Measurements from ENCODE around the gene ANKS1B.
"Not testable (repeated sequence)": the region's sequence is repeated elsewhere in the genome, so short reads cannot be mapped to it uniquely, and the experiment has no call there.

Gene ANKS1B

DNA sequence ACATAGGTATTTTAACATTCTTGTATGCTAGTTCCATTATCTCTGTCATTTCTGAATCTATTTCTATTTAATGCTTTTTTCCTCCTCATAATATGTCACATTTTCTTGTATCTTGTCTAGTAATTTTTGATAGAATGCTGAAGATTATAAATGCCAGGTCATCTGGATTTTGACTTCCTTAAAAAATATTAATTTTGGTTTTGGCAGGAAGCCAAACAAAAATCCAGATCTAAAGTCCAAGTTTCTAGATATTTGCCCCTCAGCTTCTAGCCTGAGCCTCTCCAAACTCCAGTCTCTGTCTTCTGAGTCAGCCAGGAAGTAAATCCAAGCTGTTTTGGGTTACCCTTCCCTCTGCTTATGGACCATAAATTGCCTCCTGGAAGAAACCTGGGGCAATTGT lies 1004.2 kb downstream of the ANKS1B start:
- DNase-seq = no peak

DNA sequence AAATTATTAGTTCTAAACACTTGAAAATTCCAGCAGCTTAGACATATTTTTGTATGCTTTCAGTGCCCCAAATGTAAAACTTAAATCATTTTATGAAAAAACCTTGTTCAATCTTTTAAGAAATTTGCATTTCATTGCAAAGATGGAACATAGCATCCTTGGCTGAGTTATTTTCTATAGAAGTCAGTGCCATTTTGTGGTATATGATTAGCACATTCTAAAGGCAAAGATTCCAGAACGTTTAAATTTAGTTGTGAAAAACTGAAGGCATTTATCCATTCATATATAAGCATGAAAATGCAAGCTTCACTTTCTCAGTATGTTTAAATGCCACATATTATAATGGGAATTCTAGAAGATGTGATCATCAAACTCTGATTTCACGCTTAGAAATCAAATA lies 1007.5 kb downstream of the ANKS1B start:
- no peak for DNase-seq

DNA sequence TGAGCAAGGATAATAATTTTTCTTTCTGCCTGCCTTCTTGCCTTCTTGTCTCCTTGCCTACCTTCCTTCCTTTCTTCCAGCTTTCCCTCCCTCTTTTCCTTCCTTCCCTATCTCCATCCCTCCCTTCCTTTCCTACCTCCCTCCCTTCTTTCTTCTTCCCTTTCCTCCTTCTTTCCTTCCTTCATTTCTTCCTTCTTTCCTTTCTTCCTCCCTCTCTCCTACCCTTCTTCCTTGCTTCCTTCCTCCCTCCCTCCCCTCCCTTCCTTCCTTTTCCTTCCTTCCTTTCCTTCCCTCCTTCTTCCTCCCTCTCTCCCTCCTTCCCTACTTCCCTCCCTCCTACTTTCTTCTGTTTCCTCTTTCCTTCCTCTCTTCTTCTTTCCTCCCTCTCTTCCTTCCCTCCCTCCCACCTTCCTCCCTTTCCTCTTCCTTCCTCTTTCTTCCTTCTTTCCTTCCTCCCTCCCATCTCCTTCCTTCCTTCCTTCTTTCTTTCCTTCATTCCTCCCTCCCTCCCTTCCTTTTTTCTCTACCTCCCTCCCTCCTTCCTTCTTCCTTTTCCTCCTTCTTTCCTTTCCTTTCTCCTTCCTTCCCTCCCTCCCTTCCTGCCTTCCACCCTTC lies 1009.9 kb downstream of the ANKS1B start:
- no peak for DNase-seq

DNA sequence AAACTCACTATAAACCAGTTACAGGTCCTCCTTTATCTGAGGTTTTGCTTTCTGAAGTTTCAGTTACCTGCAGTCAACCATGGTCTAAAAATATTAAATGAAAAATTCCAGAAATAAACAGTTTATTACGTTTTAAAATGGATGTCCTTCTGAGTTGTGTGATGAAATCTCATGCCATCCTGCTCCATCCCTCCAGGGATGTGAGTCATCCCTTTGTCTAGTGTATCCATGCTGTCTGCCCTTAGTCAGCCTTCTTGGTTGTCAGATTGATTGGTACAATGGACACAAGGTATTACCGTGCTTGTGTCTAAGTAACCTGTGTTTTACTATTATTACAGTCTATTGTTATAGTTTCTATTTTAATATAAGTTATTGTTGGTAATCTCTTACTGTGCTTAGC lies 1011.3 kb downstream of the ANKS1B start:
- DNase-seq = no peak

DNA sequence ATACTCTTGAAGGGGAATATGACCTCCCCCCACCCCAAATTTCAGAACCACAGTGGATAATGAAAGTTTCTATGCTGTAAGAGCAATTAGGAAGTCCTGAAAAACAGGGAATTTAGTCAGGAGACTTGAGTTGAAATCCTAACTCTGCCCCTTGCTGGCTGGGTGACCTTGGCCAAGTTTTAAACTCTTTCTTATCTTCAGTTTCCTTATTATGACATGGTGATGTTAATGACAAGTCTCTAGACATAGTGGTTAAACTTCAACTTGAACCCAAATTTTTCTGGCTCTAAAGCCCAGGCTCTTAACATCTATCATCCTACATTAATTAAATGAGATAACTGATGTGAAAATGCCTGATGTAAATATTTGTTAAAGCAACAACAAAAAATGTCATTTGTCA lies 1013.8 kb downstream of the ANKS1B start:
- no peak for DNase-seq

DNA sequence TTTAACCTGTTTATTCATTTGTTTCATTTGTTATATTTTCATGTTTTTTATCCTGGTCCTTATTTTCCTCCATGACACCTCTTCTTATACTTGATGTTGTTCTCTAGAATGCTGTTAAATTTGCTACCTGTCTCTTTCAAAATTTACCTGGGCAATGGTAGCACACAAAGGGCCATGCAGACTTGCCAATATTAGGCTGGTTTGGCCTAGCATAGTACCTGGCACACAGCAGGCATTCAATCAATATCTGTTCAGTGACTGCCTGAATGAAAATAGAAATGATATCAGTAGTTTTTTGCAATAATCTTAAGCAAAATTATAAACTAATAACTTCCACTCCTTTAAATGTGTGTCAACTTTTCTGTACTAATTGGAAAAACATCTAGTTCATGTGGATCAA lies 1014.5 kb downstream of the ANKS1B start:
- no peak for DNase-seq

DNA sequence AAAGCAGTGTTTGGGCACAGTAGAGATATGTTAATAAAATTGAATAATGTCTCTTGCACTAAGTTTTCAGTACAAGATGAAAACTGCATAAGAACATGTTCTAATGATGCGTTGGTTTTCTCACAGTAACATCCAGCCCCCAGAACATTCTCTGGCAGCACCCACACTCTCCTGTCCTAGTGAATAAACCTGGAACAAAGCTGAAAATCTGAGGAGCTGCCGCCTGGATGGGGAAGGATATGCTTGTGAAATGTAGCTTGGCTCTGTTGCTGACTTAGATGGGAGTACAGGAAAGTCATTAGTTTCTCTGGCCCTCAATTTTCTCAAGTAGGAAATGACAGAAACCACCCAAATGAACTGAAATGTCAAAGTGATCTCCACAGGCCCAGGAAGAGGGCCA lies 1015.8 kb downstream of the ANKS1B start:
- DNase-seq = no peak

DNA sequence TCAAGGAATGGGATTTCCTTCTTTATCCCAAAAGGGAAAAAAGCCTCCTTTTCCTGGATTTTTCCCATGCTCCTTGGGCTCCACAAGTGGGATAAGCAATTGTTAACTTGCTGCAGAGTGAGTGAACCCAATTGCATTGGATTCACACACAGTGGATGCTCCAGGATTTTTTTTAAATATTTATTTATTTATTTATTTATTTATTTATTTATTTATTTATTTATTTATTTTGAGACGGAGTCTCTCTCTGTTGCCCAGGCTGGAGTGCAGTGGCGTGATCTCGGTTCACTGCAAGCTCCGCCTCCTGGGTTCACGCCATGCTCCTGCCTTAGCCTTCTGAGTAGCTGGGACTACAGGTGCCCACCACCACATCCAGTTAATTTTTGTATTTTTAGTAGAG lies 1027.6 kb downstream of the ANKS1B start:
- not testable (repeated sequence) for DNase-seq

DNA sequence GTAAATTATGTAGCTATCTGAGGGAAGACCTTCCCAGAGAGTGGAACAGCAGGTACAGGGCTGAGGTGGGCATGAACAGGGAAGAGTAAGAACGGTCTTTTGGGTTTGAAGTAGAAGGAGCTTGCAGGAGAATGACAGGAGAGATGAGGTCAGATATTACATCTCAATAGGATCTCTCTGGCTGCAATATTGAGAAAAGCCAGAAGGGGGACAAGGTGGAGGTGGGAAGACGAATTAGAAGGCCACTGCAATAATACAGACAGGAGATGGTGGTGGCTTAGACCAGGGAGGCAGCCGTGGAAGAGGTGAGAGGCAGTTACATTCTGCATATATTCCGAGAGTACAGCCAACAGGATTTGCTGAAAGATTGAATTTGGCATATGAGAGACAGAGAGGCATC lies 1029.5 kb downstream of the ANKS1B start:
- DNase-seq = peak in 1 of 2 experiments; percentile 8

DNA sequence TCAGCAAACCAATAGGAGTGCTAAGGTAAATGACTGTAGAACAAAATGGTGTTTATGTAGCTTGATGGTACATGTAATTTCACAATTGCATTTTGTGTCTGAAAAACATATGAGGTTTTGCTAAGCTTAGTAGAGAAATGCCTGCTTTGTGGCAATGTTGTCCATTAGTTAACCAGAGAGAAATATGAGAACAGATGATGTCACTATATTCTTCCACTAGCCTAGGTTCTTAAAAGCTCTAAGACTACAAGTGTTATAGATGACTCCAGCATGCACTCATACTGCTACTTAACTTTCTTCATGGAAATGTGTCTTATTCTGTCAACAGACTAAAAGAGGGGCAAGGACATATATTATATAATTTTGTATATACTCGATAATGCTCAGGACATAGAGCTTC lies 1030.2 kb downstream of the ANKS1B start:
- no peak for DNase-seq

DNA sequence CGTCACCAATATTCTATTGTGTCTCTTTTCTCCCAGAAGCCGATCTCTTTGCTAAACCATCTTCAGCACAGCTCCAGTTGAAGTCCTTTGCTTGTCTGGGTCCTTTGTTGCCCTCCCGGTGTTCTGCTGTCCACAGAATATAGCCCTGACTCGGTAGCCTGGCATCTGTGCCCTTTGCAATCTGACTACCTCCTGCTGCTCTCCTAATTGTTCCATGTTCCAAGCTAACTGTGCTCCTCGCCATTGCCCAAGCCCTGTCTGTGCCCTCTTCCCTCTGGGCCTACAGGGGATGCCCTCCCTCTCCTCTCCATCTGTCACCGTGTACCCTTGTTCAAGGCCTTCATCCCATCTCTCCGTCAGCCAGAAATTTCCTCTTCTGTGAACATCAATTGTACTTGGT lies 1033.3 kb downstream of the ANKS1B start:
- DNase-seq = no peak

DNA sequence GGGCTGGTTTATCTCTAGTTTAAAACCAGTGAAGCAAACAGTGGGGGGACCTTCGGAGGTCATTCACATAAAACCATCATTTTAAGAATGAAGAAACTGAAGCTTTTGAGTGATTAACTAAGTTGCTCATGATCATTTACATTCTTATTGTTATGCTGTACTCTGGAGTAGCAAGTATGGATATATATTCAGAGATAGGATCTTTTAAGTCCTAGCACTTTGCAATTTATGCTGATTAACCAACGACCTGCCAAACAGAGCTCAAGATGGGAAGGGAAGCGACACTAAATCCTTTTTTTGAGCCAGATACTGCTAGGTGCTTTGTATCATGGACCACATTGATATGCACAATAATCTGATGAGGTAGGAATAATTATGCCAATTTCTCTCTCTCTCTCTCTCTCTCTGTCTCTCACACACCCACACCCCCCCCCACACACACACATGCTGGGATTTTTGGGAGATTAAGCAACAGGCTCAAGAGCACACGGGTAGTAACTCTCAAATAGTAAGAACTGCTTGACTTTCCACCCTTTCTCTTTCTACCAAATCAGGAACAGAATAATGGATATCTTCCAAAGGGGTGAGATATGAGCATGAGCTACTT lies 1036.3 kb downstream of the ANKS1B start:
- no peak for DNase-seq

DNA sequence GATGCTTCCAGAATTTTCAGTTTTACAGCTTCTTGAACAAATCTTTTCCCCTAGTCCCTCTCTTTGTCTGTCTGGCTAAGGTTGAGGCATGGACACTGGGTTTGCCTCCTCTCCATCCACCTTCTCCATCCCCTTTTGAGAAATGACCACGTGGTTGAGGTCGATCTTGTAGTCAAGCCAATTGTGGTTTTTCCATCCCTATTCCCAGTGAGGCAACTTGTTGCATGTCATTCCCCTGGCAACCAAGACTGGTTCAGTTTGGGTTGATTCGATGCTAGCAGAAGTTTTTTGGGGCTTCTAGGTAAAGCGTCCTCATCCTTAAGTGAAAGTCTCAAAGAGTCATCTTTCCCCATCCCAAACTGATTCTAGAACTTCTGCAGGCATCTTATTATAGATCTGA lies 1038.9 kb downstream of the ANKS1B start:
- no peak for DNase-seq

DNA sequence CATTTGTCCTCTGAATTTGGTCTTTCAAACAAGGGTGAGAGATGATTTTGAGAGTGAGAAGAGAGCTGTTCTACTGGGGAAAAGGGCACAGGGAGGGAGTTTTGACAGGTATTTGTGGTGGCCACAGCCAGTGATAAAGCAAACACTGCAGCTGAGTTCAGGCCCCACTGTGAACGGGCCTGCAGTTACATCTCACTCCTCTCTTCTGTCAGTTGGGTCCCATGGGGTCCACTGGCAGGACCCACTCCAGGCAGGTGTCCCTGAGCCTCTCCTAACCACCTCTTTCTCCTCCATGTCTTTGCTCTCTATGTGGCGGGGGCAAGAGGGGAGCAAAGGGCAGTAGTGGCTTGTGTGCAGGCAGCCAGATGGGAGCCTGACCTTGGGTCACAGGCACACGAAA lies 1044.8 kb downstream of the ANKS1B start:
- no peak for DNase-seq

DNA sequence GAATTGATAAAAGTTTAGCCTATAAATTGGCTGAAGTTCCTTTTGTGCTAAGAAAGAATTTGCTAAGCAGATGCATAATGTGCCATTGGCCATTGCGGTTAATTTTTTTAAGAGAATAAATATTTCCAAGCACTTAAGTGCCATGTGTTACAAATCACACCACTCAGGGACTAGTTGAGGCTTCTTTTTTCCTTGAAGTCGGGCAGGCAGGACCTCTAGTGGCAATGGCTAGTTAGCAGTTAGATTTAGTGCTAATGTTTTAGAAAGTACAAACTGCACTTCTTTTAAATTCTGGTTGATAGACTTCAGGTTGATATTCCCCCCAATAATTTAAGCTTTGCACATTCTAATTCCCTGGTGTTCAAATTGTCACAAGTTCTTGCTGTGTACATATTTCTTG lies 1045.4 kb downstream of the ANKS1B start:
- DNase-seq = no peak

DNA sequence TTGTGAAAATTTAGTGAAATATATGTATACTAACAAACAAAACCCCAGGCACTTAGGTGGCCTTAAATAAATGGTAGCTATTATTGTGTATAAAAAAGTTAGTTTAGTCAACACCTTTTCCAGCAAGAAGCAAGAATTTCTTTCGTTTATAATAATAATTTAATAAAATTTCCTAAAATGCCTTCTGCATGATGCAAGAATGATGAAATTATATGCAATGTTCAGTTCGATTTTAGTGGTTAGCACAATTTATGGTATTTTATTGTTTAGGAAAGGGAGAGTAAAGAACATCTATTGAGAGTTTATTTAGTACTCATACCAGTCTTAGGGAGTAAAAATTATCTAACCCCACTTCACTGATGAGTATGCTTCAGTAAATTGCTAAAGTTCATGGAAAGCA lies 1048.9 kb downstream of the ANKS1B start:
- DNase-seq = no peak

DNA sequence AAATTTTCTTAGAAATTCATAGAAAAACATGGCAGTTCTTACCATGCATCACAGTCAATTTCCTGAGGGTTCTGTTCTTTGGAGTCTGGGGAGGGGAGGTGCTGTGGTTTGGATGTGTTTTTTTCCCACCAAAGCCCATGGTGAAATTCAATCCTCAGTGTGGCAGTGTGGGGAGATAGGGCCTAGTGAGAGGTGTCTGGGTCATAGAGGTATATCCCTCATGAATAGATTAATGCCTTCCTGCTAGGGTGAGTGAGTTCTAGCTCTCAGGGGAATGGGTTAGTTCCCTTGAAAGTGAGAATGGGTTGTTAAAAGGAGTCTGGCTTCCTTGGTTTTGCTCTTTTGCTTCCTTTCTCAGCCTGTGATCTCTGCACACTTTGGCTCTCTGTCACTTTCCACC lies 1061.9 kb downstream of the ANKS1B start:
- no peak for DNase-seq

DNA sequence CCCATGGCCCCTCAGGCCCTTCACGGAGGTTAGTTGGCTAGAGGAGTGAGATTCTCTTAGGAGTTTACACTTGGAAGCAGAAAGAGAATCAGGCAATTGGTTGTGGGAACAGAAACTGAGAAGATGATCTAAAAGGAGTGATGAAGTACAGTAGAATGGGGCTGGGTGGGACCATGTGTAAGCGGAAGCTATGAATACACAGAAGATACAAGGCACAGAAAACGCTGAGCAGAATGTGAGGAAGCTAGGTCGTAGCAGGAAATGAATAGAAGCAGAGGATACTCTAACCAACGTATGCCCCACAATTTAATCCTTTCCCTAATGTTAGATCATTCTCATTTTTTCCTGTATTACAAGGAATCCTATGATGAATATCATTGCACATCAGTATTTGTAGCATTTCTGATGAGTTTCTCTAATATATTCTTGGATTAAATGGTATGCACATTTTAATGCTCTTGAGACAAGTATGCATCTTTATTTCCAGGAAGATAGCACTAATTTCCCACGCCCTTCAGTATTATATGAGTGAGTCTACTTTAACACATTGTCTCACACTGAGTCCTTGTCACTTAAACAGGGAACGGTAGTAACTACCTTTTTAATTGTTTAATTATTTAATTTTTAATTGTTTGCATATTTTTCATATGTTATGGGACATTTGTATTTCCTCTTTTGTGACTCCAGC lies 1066.4 kb downstream of the ANKS1B start:
- DNase-seq = no peak

DNA sequence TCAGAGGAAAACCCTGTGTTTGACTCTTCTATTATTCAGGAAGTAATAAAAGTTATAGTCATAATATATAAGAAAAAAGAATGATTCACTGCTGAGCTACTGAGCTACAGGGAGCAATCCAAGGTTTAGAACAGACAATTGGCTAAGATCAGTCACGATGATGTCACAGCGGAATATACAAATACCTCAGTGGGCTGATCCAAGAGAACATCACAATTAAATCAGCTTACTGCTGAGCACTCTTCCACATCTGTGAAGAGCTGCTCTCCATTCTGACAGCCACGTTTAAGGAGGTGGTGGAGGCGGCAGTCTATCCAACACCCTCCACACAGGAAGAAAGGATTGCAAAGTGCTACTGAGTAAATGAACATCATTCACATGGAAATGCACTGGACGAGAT lies 1068.6 kb downstream of the ANKS1B start:
- DNase-seq = no peak

DNA sequence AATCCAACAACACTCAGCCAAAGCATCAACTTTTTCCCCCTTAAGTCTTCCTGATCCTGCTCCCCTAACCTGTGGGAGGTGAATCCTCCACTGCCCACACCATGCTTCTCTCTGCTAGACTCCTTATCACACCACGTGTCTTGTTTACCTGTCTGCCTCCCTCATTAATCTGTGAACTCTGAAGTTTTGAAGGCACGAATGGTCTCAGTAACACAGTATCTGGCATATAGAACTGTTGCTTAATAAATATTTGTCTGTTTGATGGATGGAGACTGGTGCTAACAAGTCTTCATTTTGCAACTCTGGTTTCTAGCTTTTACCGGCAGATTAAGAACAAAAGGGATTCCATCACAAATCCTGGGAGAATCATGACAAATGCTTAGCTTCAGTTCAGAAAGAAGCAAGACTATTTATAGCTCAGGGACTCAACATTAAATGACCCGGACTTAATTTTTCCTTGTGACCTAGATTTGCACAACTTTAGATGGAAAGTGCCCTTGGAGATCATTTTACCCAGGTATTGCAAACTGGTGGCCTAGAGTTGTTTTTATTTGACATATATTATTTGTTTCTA lies 1072.2 kb downstream of the ANKS1B start:
- no peak for DNase-seq

DNA sequence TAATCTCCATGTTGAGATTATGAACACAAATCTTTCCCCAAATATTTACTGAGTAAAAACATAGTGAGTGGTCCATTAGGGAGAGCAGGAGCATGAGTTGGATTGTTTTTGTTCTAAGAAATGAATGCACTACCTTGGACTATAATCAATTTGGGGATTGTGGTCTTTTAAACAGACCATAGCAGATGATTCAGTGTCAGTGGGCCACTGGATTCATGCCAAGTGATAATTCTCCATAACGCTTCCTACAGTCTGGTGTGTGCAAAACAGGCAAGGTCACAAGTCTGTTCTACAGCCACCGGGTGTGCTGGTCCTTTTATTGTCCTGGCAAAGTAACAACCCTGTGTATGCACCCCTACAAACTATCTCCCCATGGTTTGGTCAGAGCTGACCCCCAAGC lies 1073.3 kb downstream of the ANKS1B start:
- no peak for DNase-seq

DNA sequence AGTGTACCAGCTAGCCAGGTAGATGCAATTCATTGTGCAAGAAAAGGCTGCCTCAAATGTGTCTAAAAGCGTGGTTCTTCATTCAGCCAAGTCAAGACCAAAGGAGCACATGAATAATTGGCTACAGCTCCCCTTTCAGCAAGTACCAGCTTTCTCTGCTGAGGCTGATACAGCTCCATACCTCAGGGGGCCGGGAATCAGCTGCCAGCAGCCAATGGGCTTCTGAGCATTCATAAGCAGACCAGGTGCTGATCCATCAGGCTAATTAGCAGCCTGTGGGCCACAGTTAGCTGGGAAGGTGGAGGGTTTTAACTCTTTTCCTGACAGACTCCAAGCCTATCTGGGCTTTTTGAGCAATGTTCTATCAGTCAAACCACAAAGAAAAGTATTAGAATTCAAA lies 1075.0 kb downstream of the ANKS1B start:
- no peak for DNase-seq

DNA sequence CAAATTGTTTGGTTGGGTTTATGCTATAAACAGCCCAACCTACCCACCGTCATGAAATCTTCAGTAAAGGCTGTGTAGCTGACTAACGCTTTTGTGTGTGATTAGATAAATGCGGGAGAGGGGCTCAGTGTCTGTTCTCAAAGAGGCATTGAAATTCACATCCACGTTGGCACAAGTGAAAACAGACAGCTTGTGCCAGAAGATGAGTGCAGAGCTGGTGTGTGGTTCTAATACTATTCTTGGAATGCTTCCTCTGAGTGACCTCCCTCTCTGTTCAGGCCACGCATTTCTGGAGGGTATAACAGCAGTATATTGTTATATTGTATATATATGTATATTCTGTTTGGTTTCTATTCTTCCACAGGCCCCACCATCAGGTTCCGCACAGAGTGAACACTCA lies 1075.9 kb downstream of the ANKS1B start:
- no peak for DNase-seq

DNA sequence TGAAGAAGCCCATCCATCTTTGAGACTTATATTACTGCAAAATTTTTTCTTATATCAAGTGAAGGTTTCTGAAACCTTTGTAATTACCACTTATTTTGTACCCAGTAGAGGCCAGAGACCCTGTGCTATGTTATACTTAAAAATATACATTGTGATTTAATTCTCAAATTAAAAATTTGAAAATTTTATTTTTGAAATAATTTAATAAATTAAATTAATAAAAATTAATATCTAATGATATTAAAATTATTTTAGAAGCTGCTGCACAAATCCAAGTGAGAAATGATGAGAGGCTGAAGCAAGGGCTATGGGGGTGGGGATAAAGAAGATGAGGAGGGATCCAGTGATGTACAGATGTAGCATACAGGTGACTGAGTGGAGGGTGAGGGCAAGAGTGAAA lies 1080.9 kb downstream of the ANKS1B start:
- no peak for DNase-seq
